HCT116 (cell line): ENCODE results near the gene DDHD1. TPM values are rescaled to one million over a fixed set of nuclear protein-coding genes. Genes with fewer than 3 reads are reported as not detected.

ENCODE experiments used
- ATAC-seq: fragments of 200-7000 bp; cut with Tn5 transposase; 2 replicates; pipeline ENCODE4 v1.9.1; 2020; ENCODE audit warnings: mild to moderate bottlenecking, moderate library complexity
- BruUV-seq: library from RNA; stranded (reverse); fragments of 400-500 nt; replicated peaks from 2 replicates; lab custom pipeline; 2021; lab: Mats Ljungman, UMichigan
- CTCF ChIA-PET: fragments of 300-600 bp; sonication (Branson Sonifier 250); formaldehyde crosslinking; loops from one replicate; lab custom pipeline; 2021; ENCODE audit warnings: antibody characterized with exemption; lab: Charles Lee
- POLR2A ChIA-PET: fragments of 300-600, 350-600 bp; sonication (Branson Sonifier 250); formaldehyde crosslinking; loops from one replicate; lab custom pipeline; 2021; ENCODE audit warnings: antibody characterized with exemption; lab: Charles Lee
- RAD21 ChIA-PET, 2 experiments: fragments of 300-600 bp; sonication (Branson Sonifier 250); formaldehyde crosslinking; loops; one replicate each; lab custom pipeline; 2023; ENCODE audit warnings: low total read pairs in 2 of 2; ENCODE audit not compliant: uncharacterized antibody in 2 of 2, unreplicated experiment in 2 of 2, low non-redundant PET in 1 of 2; lab: Charles Lee
- DNase-seq: peaks from one replicate; pipeline ENCODE4 v3.0.0-alpha.2; 2010; ENCODE audit warnings: low read depth, low spot score
- H2AFZ ChIP-seq: fragments of 200-600 bp; shearing (Covaris generic), sonication (generic); 2 replicates; pipeline ENCODE4 v1.6.1; 2017; ENCODE audit warnings: low read depth, mixed run types, mixed read lengths, antibody characterized with exemption, low read length; ENCODE audit not compliant: poor library complexity, severe bottlenecking
- H3K27ac ChIP-seq: 2 replicates; pipeline ENCODE4 v1.5.1; 2012; ENCODE audit warnings: low read depth, low read length
- H3K27me3 ChIP-seq: fragments of 200-600 bp; sonication (generic); 2 replicates; pipeline ENCODE4 v1.6.1; 2016; ENCODE audit warnings: mixed run types, low read length, mixed read lengths; ENCODE audit not compliant: insufficient read depth
- H3K36me3 ChIP-seq, 2 experiments: fragments of 200-500 bp in 1 of 2; fragments of 200-600 bp in 1 of 2; sonication (Bioruptor generic) in 1 of 2; sonication (generic) in 1 of 2; 2 replicates each; pipeline versions ENCODE4 v1.5.1 to v1.6.1; 2014 to 2016; ENCODE audit warnings: low read length in 2 of 2, inconsistent platforms in 1 of 2, mixed read lengths in 1 of 2, mixed run types in 1 of 2; ENCODE audit not compliant: insufficient read depth in 2 of 2, control insufficient read depth in 1 of 2
- H3K4me1 ChIP-seq, 2 experiments: fragments of 200-600 bp in 1 of 2; sonication (generic) in 1 of 2; 2 replicates each; pipeline versions ENCODE4 v1.5.1 to v1.6.1; 2012 to 2017; ENCODE audit warnings: low read length in 2 of 2, inconsistent platforms in 1 of 2, mild to moderate bottlenecking in 1 of 2, mixed read lengths in 1 of 2, mixed run types in 1 of 2, moderate library complexity in 1 of 2; ENCODE audit not compliant: insufficient read depth in 2 of 2, control insufficient read depth in 1 of 2
- H3K4me2 ChIP-seq: fragments of 200-600 bp; sonication (generic); 2 replicates; pipeline ENCODE4 v1.6.1; 2017; ENCODE audit warnings: mixed run types, low read length, mixed read lengths
- H3K4me3 ChIP-seq, 2 experiments: fragments of 200-600 bp in 1 of 2; sonication (generic) in 1 of 2; replicated peaks in 1 of 2; 2 replicates each; pipeline ENCODE4 v1.5.1; 2011 to 2016; ENCODE audit warnings: low read length in 2 of 2, control low read depth in 1 of 2, low read depth in 1 of 2, mild to moderate bottlenecking in 1 of 2, mixed read lengths in 1 of 2, mixed run types in 1 of 2
- H3K79me2 ChIP-seq: fragments of 200-600 bp; sonication (generic); 2 replicates; pipeline ENCODE4 v1.6.1; 2017; ENCODE audit warnings: mild to moderate bottlenecking, mixed run types, low read length, moderate library complexity, mixed read lengths; ENCODE audit not compliant: insufficient read depth
- H3K9ac ChIP-seq: fragments of 200-600 bp; sonication (generic); 2 replicates; pipeline ENCODE4 v1.6.1; 2016; ENCODE audit warnings: low read length, mixed read lengths
- H3K9me2 ChIP-seq: fragments of 200-600 bp; sonication (generic), shearing (Covaris generic); 2 replicates; pipeline ENCODE4 v1.6.1; 2017; ENCODE audit warnings: mixed run types, mild to moderate bottlenecking, moderate library complexity; ENCODE audit not compliant: insufficient read depth
- H3K9me3 ChIP-seq, 2 experiments: fragments of 200-500 bp in 1 of 2; fragments of 200-600 bp in 1 of 2; sonication (Bioruptor generic) in 1 of 2; sonication (generic) in 1 of 2; 2 replicates each; pipeline ENCODE4 v1.6.1; 2014 to 2017; ENCODE audit warnings: low read length in 2 of 2, mixed read lengths in 2 of 2, inconsistent platforms in 1 of 2, low read depth in 1 of 2, mild to moderate bottlenecking in 1 of 2, mixed run types in 1 of 2, moderate library complexity in 1 of 2; ENCODE audit not compliant: control insufficient read depth in 1 of 2, insufficient read depth in 1 of 2
- H4K20me1 ChIP-seq: fragments of 200-600 bp; sonication (generic), shearing (Covaris generic); 2 replicates; pipeline ENCODE4 v1.6.1; 2017; ENCODE audit warnings: mixed run types, mild to moderate bottlenecking, moderate library complexity; ENCODE audit not compliant: insufficient read depth
- EZH2phosphoT487 ChIP-seq: fragments of 200-600 bp; IDR thresholded peaks from 2 replicates; pipeline ENCODE4 v1.6.1; 2018; ENCODE audit warnings: antibody characterized with exemption, borderline replicate concordance
- MAX ChIP-seq: IDR thresholded peaks from 2 replicates; pipeline ENCODE4 v1.6.1; 2012
- RAD21 ChIP-seq: IDR thresholded peaks from 2 replicates; pipeline ENCODE4 v1.6.1; 2012; ENCODE audit warnings: low read depth, mild to moderate bottlenecking
- SIN3A ChIP-seq: IDR thresholded peaks from 2 replicates; pipeline ENCODE4 v1.6.1; 2012; ENCODE audit warnings: low read depth
- SRF ChIP-seq: IDR thresholded peaks from 2 replicates; pipeline ENCODE4 v1.6.1; 2012; ENCODE audit warnings: low read depth
- YY1 ChIP-seq: IDR thresholded peaks from 2 replicates; pipeline ENCODE4 v1.6.1; 2011; ENCODE audit warnings: low read length, low read depth, moderate library complexity, mild to moderate bottlenecking; ENCODE audit not compliant: insufficient replicate concordance; ENCODE audit errors: extremely low read depth
- ZBTB33 ChIP-seq: IDR thresholded peaks from 2 replicates; pipeline ENCODE4 v1.6.1; 2011; ENCODE audit warnings: mild to moderate bottlenecking, low read length, moderate library complexity; ENCODE audit not compliant: insufficient replicate concordance; ENCODE audit errors: extremely low read depth
- ZFX ChIP-seq: fragments of 450-650 bp; IDR thresholded peaks from 2 replicates; pipeline ENCODE4 v1.6.1; 2017
- intact Hi-C: fragments of 100-400 bp; cut with micrococcal nuclease; formaldehyde crosslinking; loops from 2 replicates; pipeline ENCODE4 v1.10.0; 2022
- total RNA-seq: library from RNA; stranded (reverse); gene quantifications from one replicate; pipeline ENCODE4 v1.2.1, GENCODE V29; 2021; ENCODE audit not compliant: unreplicated experiment
- TF ChIP-seq, protein P1 (sequence below), 3 experiments: fragments of 200-600 bp in 1 of 3; sonication (generic) in 1 of 3; IDR thresholded peaks in 2 of 3; conservative IDR thresholded peaks in 1 of 3; 2 replicates each; pipeline ENCODE4 v1.5.1; 2012 to 2017; ENCODE audit warnings: low read depth in 2 of 3, low read length in 2 of 3, antibody characterized with exemption in 1 of 3, borderline replicate concordance in 1 of 3, control low read depth in 1 of 3, mild to moderate bottlenecking in 1 of 3, mixed read lengths in 1 of 3, mixed run types in 1 of 3, moderate library complexity in 1 of 3; ENCODE audit not compliant: insufficient read depth in 1 of 3

DDHD1 gene
- total RNA-seq, 1 experiment from 2014 or later = 26.9 TPM

- intact Hi-C loops = no loop called here
- Histone ChIP-seq H3K27ac (peak overlapping the region; percentile 90), H3K27me3 (no peaks in the 10 kb centered on the region), H3K9ac (peak overlapping the region; percentile 87), H4K20me1 (no peaks in the 10 kb centered on the region; the same call in 1 of the 2 replicates), H3K4me1 (peaks cover 10 to 22% of the 10 kb centered on the region in 2 experiments), H3K9me2 (no peaks in the 10 kb centered on the region), H3K9me3 (no peaks in the 10 kb centered on the region), H2AFZ (no peak overlapping the region), H3K4me2 (peak overlapping the region; percentile 90), H3K36me3 (peaks cover 0 to under 1% of the 10 kb centered on the region in 2 experiments; a peak in 1 of 4 replicates), H3K4me3 (peak overlapping the region; percentile 86 to 91), H3K79me2 (peaks cover 54% of the 10 kb centered on the region)
- ATAC-seq (peak; percentile 28), DNase-seq (no peak)
- ChIA-PET POLR2A (interaction anchor here (0.7 to 1.4 kb wide), 4 partner anchors 13 to 361 kb away, joined by 3 to 6 read pairs (median 4); partner anchors contain the start of gene GNPNAT1), CTCF (interaction anchor here (1.2 kb wide), 2 partner anchors 96 to 1196 kb away, joined by 3 to 6 read pairs; no protein-coding TSS in a partner anchor), RAD21 (no interaction called here)
- BruUV-seq = no TSS peak
- TF ChIP-seq YY1 (no peak), ZFX (peak; percentile 61; the same call in 1 of the 2 replicates)
Observed at GRCh38 chr14:53152184-53152886, 788 bp downstream of the DDHD1 start.

DNA sequence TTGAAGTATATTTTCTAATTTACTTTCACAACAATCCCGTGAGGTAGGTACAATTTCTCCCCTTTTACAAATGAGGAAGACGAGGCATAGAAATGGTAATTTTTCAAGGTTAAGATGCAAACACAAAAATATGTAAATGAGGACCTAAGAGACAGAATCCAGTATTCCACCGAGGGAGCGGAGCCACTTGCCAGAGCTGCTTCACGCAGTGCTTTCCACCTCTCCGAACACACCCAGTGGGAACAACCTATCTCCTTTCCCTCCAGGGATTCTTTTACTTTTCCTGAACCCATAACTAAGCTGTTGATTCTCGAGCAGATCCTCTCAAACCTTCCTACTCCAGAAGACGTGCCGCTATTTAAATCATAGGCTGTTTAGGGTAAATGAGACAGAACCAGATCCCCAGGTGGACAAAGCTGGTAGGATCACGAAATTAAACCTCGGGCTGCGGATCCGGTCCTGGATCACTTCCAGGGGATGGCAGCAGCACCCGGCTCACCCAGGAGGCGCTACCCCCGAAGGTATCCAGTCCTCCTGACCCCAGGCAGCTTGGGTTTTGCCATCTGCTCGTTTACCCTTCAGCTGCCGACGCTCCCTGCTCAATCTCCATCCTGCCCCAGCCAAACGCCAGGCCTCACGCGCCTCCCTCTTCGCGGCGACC lies 1.5 kb downstream of the DDHD1 start:
- Histone ChIP-seq H4K20me1 (no peaks in the 10 kb centered on the region; the same call in 1 of the 2 replicates), H2AFZ (no peak overlapping the region), H3K9ac (peak overlapping the region; percentile 87), H3K4me3 (peak overlapping the region; percentile 86 to 91), H3K4me1 (peaks cover 10 to 22% of the 10 kb centered on the region in 2 experiments), H3K27me3 (no peaks in the 10 kb centered on the region), H3K4me2 (peak overlapping the region; percentile 90), H3K79me2 (peaks cover 61% of the 10 kb centered on the region), H3K36me3 (peaks cover 0 to 5% of the 10 kb centered on the region in 2 experiments; a peak in 1 of 4 replicates), H3K9me3 (no peaks in the 10 kb centered on the region), H3K9me2 (no peaks in the 10 kb centered on the region), H3K27ac (peak overlapping the region; percentile 90)
- intact Hi-C loops = no loop called here
- TF ChIP-seq SRF (0 out of 2 replicates have a peak, but pooled peaks have one; percentile 16), ZBTB33 (no peak), SIN3A (peak; percentile 68), EZH2phosphoT487 (no peak), RAD21 (peak; percentile 15; the same call in 1 of the 2 replicates), MAX (0 out of 2 replicates have a peak, but pooled peaks have one; percentile 23)
- TF ChIP-seq, protein P1, sequence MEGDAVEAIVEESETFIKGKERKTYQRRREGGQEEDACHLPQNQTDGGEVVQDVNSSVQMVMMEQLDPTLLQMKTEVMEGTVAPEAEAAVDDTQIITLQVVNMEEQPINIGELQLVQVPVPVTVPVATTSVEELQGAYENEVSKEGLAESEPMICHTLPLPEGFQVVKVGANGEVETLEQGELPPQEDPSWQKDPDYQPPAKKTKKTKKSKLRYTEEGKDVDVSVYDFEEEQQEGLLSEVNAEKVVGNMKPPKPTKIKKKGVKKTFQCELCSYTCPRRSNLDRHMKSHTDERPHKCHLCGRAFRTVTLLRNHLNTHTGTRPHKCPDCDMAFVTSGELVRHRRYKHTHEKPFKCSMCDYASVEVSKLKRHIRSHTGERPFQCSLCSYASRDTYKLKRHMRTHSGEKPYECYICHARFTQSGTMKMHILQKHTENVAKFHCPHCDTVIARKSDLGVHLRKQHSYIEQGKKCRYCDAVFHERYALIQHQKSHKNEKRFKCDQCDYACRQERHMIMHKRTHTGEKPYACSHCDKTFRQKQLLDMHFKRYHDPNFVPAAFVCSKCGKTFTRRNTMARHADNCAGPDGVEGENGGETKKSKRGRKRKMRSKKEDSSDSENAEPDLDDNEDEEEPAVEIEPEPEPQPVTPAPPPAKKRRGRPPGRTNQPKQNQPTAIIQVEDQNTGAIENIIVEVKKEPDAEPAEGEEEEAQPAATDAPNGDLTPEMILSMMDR (IDR thresholded peaks at IDR 0.05 in 2 of 3, conservative IDR thresholded peaks at IDR 0.05 in 1 of 3; ENCODE audit: borderline replicate concordance in 1 of 3, insufficient read depth in 1 of 3, low read depth in 2 of 3, low read length in 2 of 3) = peak; percentile 3 to 34 (median 8); a peak in 2 of 6 replicates
- ChIA-PET POLR2A (interaction anchor here (0.7 to 0.9 kb wide), 2 partner anchors 66 to 360 kb away, joined by 3 read pairs; partner anchors contain the start of gene GNPNAT1), CTCF (interaction anchor here (1.2 kb wide), 2 partner anchors 96 to 1196 kb away, joined by 3 to 6 read pairs; no protein-coding TSS in a partner anchor), RAD21 (no interaction called here)
- peak; percentile 34 for DNase-seq
- ATAC-seq = peak; percentile 50
- no TSS peak for BruUV-seq
